Measurements from ENCODE around the gene ST7. TPM values are rescaled to one million over a fixed set of nuclear protein-coding genes. Genes with fewer than 3 reads are reported as not detected.

The ST7 gene
- total and polyA plus RNA-seq, 2 of the 8 experiments (the other 6 are each of a cell fraction or from before 2014, with no cell fraction given): 16.3 to 18.0 TPM

DNA sequence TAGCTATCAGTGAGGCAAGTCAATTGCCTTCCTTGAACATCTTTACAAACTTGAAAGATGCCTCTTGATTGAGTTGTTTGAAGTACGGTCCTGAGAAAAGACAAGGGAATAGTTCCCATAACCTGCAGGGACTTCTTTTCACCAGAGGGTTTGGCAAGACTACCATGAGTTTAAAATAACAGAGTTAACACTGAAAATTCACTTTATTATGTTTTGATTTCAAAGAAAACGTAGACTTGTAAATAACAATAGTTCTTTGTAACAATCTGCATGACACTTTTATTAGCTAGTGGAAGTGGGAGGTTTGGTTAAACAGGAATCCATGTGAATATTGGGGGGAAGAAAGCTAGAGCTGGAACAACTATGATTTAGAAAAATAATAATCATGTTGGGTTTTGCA, 320.0 kb downstream of the ST7 start:
- H2BK20ac ChIP-seq (ENCODE audit: low read length): no peak overlapping the region
- ChIA-PET CTCF (ENCODE audit: partially characterized antibody) (interaction anchor here (0.6 to 2.6 kb wide), 3 partner anchors 19 to 60 kb away, joined by 3 to 9 read pairs (median 3); no protein-coding TSS in a partner anchor), POLR2A (ENCODE audit: partially characterized antibody) (no interaction called here)
- no peak overlapping the region for H2BK12ac ChIP-seq (ENCODE audit: low read depth, low read length)
- H3K36me3 ChIP-seq (ENCODE audit: control insufficient read depth in 2 of 4, insufficient read depth in 4 of 4, low read length in 3 of 4): no peaks in the 10 kb centered on the region
- no peak overlapping the region for H3K9ac ChIP-seq (replicated peaks in 1 of 4; ENCODE audit: extremely low read depth in 1 of 4, low read depth in 3 of 4, low read length in 3 of 4)
- no peak overlapping the region for H2BK15ac ChIP-seq (ENCODE audit: low read length)
- H2AK5ac ChIP-seq (ENCODE audit: low read depth, low read length): no peak overlapping the region
- H3K4me2 ChIP-seq (ENCODE audit: insufficient read depth in 1 of 2, low read depth in 2 of 2, low read length in 2 of 2): no peak overlapping the region
- no peak overlapping the region for H3K4me3 ChIP-seq (ENCODE audit: extremely low read depth in 1 of 4, insufficient read depth in 2 of 4, low read depth in 3 of 4, low read length in 4 of 4)
- H2BK120ac ChIP-seq (replicated peaks; ENCODE audit: low read depth, low read length): no peak overlapping the region
- H3K18ac ChIP-seq (ENCODE audit: extremely low read depth, low read length): no peak overlapping the region
- FAIRE-seq (no peak), DNase-seq (ENCODE audit: low read depth in 1 of 2, low spot score in 2 of 2) (no peak)
- H3K56ac ChIP-seq (replicated peaks; ENCODE audit: insufficient read length, low read depth, low read length): no peak overlapping the region
- no peak overlapping the region for H3K4ac ChIP-seq (replicated peaks; ENCODE audit: insufficient read length, low read depth, low read length)
- no peaks in the 10 kb centered on the region for H3K79me2 ChIP-seq (ENCODE audit: control insufficient read depth in 1 of 2, insufficient read depth in 2 of 2, low read length in 2 of 2)
- H3K14ac ChIP-seq (ENCODE audit: insufficient read length): no peak overlapping the region
- no peaks in the 10 kb centered on the region for H3K23me2 ChIP-seq (ENCODE audit: low read depth, low read length)
- H3K23ac ChIP-seq (ENCODE audit: insufficient read length): no peak overlapping the region
- no peak overlapping the region for H2AFZ ChIP-seq (ENCODE audit: low read length)
- no peaks in the 10 kb centered on the region for H3K9me3 ChIP-seq (ENCODE audit: insufficient read depth in 2 of 2, low read depth in 1 of 2, low read length in 1 of 2)
- H3K4me1 ChIP-seq (replicated peaks in 1 of 4; ENCODE audit: control insufficient read depth in 3 of 4, insufficient read depth in 4 of 4, low read length in 3 of 4): no peaks in the 10 kb centered on the region
- no peak overlapping the region for H4K8ac ChIP-seq (ENCODE audit: extremely low read depth, insufficient read depth, low read length)
- no peaks in the 10 kb centered on the region for H3K79me1 ChIP-seq (ENCODE audit: low read depth, low read length)
- H3K27me3 ChIP-seq (replicated peaks in 1 of 4; ENCODE audit: control insufficient read depth in 3 of 4, extremely low read depth in 1 of 4, insufficient read depth in 3 of 4, low read length in 3 of 4): no peaks in the 10 kb centered on the region; a peak in 1 of 7 replicates
- WGBS, 2 experiments (ENCODE audit: extremely low coverage in 1 of 2, insufficient coverage in 1 of 2, insufficient read length in 1 of 2, insufficient replicate concordance in 2 of 2, low coverage in 1 of 2, low lambda C conversion rate in 2 of 2, missing lambda C conversion rate in 1 of 2): 71% methylated on average over 2 of the region's 2 CpGs; no CpG with 5 or more reads in 1 of the 2 experiments
- no peaks in the 10 kb centered on the region for H4K20me1 ChIP-seq (replicated peaks in 1 of 2; ENCODE audit: control insufficient read depth in 1 of 2, insufficient read depth in 2 of 2, low read length in 2 of 2)
- no peak overlapping the region for H3K27ac ChIP-seq (ENCODE audit: low read depth, low read length)
- H2BK5ac ChIP-seq (ENCODE audit: low read depth, low read length): no peak overlapping the region
- no peak overlapping the region for H4K91ac ChIP-seq (replicated peaks; ENCODE audit: insufficient read length, low read length)
- H4K5ac ChIP-seq (ENCODE audit: insufficient read length, low read depth, low read length): no peak overlapping the region
- TF ChIP-seq BCL11A (IDR thresholded peaks at IDR 0.05; ENCODE audit: low read depth in 2 of 2, low read length in 2 of 2) (no peak), GTF2F1 (IDR thresholded peaks at IDR 0.05; ENCODE audit: borderline replicate concordance, low read depth, low read length) (no peak), EGR1 (IDR thresholded peaks at IDR 0.05; ENCODE audit: borderline replicate concordance, low read depth, low read length) (no peak), TCF12 (IDR thresholded peaks at IDR 0.05; ENCODE audit: low read depth, low read length) (no peak), NANOG (IDR thresholded peaks at IDR 0.05; ENCODE audit: insufficient read depth, low read depth, low read length, poor library complexity, severe bottlenecking) (no peak), MAFK (IDR thresholded peaks at IDR 0.05; ENCODE audit: low read depth, low read length) (no peak), KDM5A (IDR thresholded peaks at IDR 0.05; ENCODE audit: low read length) (no peak), ATF2 (IDR thresholded peaks at IDR 0.05; ENCODE audit: low read length) (no peak), JUND (IDR thresholded peaks at IDR 0.05; ENCODE audit: low read length) (no peak), PHF8 (conservative IDR thresholded peaks at IDR 0.05; ENCODE audit: low read depth, low read length) (no peak)
- TF ChIP-seq, protein P1, sequence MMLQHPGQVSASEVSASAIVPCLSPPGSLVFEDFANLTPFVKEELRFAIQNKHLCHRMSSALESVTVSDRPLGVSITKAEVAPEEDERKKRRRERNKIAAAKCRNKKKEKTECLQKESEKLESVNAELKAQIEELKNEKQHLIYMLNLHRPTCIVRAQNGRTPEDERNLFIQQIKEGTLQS (IDR thresholded peaks at IDR 0.05; ENCODE audit: insufficient read depth, low read depth, low read length): no peak
- TF ChIP-seq, protein P2, sequence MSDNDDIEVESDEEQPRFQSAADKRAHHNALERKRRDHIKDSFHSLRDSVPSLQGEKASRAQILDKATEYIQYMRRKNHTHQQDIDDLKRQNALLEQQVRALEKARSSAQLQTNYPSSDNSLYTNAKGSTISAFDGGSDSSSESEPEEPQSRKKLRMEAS (IDR thresholded peaks at IDR 0.05): no peak

Data from H1 (cell line).